Measurements from ENCODE around the gene CDKL2.
"Not testable (repeated sequence)": the region's sequence is repeated elsewhere in the genome, so short reads cannot be mapped to it uniquely, and the experiment has no call there.

Gene CDKL2

DNA sequence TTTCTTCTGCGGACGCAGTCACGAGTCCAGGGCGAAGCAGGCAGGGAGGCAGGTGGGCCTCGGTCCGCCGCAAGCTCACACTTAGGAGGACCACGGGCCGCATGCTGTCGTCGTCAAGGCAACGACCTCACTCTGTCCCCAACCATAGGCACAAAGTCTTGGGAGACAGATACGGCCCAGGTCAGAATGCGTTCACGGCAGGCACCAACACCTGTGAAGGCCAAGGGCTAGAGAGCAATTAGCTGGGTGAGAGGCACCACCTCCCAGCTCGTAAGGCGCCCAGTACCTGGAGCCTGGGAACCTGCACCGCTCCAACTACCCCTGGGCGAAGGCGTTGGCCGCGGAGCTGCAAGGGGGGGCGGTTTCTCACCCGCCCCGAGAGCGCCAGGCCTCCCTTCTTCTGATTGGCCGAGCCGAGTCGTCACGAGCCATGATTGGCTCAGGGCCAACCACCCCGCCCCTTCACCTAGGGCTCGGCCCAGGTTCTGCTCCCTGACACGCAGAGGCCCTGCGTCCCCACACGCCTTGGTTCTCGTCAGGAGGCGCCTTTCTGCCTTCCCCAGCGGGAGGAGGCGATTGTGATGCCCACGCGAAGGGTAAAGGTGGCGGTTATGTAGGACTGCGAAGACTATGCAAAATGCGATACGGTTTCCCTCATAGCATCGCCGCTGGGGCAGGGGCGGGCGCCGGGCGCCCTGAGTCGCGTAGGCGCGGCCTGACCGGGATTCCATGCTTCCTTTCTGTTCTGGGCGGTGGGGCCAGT, at the start of gene CDKL2:
TSS of gene CDKL2 (minus strand) at position 355 of the 763 bp plus-strand sequence. CDS start 4,540 bp downstream, outside the sequence.
- peak; percentile 72 to 88 (median 81) for DNase-seq

DNA sequence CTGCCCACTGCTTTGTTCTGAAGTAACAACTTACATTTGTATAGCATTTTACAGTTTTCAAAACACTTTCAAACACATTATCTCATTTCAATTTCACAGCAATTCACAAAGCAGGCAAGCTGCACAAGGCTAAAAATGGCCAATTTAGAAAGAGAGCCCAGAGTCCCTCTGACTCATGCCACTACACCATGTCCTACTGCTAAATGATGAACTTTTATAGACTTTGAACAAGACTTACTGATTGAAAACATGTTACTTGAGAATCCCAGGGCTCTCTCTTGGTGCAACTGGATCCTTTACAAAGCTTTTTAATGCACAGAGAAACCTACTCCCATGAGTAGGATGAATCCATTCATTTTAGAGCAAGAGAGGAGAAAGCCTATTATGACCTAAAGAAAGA, 48.6 kb upstream of the CDKL2 start:
- peak in 1 of 3 donors; percentile 10 for DNase-seq

DNA sequence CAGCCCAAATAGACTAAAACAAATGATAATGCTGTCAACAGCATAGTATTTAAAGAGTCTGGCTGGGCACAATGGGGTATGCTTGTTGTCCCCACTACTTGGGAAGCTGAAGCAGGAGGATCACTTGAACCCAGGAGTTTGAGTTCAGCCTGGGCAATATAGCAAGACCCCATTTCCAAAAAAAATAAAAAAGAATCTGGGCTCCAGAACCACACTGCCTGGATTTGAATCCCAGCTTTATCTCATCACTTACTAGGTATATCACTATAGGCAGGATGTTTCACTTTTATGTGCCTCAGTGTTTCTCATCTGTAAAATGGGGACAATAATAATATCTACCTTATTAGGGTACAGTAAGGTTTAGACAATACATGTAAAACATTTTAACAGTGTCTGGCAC, 48.1 kb upstream of the CDKL2 start:
- no peak for DNase-seq

DNA sequence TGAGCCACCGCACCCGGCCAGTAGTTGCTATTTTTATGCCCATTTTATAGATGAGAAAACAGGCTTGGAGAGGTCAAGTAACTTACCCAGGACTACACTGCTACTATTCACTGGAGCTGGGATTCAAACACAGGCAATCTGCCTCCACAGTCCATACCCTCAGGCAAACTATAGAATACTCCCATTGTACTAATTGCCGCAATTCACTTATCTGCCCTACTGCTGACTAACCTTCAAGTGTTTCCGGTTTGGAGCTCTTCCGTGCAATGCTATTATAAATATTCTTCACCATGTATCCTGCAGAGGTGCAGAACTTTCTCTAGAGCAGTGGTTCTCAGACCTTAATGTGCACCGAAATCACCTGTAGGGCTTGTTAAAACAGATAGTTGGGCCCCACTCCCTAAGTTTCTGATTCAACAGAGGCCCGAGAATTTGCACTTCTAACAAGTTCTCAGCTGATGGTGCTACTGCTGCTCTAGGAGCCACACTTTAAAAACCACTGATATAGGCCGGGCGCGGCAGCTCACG, 44.7 kb upstream of the CDKL2 start:
- peak in 1 of 3 donors; percentile 8 for DNase-seq

DNA sequence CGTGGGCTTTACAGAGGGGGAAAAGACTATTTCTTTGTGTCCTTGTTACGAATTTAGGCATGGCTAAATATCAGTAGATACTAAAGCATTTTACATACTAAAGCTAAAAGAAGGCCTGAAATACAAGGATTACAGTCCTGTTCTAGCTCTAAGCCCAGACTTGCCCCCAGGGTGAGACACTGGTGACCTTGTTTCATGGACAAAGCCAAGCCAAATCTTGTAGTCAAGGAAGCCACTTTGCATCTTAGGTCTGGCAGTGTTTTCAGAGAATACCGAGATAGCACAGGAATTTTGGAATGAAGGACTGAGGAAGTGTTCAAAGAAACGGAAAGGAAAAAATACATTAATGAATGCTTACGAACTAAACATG, 43.6 kb upstream of the CDKL2 start:
- peak in 1 of 3 donors; percentile 18 for DNase-seq

DNA sequence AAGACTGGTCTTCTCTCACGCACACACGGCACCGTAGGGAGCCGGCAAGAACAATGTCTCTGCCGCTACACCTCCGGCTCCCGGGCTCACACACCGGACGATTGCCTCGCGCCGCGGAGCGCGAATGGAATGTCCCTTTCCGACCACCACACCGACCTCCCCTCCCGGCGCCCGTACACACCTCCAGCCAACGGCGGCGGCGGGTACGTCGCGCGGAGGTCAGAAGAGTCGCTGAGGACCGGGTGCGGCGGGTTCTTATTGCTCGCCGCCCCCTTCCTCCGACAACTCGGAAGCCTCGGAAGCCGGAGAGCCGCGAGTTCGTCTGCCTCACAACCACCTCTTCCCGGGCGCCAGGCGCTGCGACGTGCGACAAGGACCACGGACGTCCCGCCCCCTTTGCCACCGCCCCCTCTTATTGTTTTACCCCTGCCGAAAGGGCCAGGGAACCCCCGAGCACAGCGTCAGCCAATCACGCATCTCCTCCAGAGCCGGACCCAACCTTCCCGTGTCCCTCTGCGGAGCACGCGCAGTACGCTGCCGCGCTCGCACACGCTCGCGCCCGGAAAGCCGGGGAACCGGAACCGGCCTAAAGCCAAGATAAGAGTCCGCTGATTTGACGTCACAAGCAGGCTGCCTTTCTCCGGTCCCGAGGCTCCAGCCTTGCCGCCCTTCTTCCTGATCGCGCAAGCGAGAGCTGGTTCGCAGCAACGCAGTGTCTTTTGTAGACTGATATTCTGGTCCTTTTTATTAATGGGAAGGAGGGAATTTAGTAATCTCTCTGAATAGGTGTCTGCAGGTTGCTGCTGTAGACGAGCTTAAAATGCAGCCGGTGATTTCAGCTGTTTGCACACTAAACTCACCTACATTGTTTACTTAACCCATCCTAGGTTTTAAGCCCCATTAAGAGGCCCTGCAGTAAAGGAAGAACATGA, 43.0 kb upstream of the CDKL2 start, which contains the start of gene G3BP2:
TSS of gene G3BP2 (minus strand) at position 385 of the 932 bp plus-strand sequence. CDS start 11,386 bp downstream, outside the sequence.
- peak; percentile 99 for DNase-seq

DNA sequence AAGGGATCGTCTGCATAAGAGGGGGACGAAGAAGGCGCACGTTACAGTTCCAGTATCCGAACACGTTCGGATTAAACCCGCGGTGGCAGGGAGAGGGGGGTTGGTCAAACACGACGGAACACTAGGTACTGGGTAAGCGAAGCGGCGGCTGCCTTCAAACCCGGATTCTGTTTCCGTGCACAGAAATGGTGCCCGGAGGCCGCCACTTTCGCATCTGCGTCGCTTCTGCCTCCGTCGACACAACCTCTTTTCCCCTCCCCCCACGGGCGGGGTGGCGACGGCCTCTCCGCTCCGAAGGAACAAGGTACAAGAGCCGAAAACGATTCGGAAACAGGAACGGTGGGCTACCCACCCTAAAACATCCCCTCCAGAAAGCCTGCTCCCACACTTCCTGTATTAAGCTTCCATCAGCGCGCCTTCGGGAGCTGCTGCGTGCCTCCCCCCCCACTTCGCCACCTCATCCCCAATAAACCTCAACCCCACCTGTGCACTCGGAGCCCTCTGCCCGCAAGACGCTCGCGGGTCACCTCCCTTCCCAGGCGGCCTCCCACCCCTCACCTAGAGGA, 42.2 kb upstream of the CDKL2 start:
- peak; percentile 65 to 84 (median 74) for DNase-seq

DNA sequence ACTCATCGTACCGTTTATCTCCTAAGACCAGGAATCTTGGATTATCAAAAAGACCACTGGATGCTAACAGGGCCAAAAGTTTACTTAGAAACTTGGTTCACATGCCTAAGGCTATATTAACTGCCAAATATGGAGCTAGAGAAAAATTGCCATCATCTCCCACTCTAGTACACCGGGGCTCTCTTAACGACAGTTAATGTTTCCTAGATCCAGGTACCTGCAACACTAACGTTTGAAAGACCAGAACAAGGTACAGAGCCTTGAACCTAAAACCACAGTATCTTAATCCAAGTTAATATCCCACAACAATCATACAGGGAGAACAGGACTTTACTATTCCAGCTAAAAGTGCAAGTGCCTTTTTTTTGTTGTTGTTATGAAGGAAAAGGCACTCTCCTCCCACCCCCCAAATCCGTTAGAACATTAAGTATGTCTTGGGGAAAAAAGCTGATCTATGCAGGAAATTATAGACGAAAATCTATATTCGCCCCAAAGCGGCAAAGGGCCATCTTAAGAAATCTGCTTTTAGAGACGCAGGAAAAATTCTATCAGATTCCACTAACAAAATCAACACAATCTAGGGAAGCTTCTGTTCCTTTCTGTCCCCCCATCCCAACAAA, 41.6 kb upstream of the CDKL2 start:
- no peak for DNase-seq

DNA sequence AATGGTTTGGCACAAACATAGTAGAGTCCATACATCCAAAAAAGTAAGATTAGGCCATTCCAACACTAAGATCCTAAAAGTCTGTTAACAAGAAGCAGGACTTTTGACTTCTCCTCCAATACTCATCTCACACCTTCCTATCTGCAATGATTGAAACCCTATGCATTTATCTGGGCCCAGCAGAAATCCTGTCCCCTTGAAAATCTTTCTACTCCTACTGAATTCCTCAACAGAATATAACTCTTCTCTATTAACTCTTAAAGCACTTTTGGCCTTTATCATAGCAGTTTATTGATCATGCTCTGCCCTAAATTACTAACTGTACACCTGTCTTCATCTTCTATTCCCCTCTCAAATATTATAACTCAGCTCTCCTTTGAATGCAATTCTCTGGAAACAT, 38.3 kb upstream of the CDKL2 start:
- no peak for DNase-seq

DNA sequence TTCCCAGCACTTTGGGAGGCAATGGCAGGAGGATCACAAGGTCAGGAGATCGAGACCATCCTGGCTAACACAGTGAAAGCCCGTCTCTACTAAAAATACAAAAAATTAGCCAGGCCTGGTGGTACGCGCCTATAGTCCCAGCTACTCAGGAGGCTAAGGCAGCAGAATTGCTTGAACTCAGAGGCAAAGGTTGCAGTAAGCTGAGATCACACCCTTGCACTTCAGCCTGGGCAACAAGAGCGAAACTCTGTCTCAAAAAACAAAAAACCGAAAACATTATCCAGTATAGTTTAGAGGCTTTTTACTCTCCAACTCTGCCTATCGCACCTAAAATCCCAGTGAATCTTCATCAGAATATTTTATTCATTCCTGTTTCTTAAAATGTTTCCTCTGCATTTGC, 37.3 kb upstream of the CDKL2 start:
- peak in 1 of 3 donors; percentile 14 for DNase-seq

DNA sequence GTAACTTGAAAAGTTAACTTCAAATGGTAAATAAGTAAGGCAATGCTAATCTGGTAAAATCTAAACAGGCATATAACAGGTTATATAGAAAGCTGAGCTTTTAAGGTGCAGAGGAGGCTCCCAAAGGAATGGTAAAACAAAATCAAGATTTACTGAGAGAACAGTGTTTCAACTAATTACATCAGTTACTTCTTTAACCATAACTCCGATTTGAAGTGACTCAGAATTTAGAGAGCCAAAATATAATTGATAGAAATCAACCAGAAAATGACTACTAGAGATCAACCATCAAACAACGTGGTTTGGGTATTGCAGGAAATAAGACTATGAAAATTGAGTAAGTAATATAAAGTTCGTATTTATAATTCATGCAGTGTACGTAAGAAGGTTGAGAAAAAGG, 36.0 kb upstream of the CDKL2 start:
- no peak for DNase-seq

DNA sequence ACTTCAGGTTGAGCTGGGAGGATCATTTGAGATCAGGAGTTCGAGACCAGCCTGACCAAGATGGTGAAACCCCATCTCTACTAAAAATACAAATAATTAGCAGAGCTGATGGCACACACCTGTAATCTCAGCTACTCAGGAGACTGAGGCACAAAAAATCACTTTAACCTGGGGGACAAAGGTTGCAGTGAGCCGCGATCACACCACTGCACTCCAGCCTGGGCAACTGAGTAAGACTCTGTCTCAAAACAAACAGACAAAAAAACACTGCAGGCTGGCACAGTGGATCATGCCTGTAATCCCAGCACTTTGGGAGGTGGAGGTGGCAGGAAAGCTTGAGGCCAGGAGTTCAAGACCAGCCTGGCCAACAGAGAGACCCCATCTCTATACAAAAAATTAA, 34.3 kb upstream of the CDKL2 start:
- not testable (repeated sequence) for DNase-seq

DNA sequence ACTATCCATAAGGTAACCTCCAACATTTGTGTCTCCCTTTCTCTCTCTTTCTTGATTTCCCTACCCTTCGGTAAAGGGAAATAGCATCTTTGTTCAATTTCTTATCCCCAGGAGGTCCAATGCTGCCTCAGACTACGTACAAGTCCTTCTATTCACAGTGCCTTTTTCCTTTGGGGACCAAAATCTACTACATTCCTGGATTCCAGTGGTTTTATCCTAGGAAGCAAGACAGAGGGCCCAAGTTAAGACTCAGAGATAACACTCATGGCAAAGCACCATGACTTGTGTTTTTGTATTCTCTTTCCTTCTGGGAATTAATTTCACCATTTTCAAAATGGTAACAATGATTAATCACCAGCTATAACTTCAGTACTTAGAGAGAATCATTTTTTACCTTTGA, 32.3 kb upstream of the CDKL2 start:
- no peak for DNase-seq

DNA sequence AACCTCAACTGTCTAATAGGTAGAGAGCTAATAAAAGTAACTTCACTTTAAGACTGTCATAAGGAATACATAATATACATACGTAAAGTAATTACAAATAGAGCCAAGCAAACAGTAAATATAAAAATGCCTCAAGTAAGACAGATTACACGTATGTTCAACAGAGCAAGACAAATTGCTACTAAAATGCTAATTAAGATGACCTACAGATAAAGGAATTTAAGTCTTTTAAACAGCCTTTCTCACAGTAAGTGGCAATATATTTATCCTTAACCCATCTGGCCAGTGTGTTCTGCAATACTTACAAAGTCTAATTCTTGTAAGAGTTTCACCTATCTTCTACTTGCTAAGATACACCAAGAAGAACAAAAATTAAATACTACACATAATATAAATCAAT, 30.2 kb upstream of the CDKL2 start:
- no peak for DNase-seq

DNA sequence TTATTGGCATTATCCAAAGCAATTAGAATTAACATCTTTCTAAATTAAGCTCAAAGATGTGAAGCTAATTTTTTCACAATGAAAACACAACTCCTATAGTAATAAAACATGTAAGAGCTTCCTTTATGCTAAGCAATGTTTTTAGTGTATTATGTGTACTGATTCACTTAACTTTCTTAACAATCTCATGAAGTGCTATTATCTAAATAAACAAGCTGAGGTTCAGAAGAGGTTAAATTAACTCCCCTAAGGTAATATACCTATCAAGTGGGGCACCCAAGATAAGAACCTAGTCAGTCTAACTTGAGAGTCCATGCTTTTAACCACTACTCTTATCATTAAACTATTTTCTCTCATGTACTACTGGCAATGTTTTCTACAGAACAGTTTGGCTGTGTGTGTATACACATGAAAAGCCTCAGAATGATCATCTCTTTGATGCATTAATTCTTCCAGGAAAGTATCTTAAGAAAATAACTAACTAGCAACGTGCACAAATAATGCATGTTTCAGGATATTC, 29.2 kb upstream of the CDKL2 start:
- DNase-seq: no peak

DNA sequence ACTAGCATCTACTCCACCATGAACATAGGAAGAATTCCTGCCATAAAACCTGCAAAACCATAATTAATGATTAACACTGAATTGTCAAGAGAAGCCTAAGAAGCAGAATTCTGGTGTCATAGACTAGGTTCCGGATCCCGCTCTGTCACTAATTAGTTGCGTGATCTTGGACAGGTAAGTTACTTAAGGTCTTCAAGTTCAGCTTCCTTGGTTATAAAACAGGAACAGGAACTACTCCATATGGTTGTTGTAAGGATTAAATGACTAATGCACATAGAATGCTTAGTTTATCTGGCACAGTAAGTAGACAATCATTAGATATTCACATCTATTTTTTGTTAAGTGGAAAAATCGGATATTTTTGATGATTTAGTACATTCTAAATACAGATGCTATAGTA, 28.5 kb upstream of the CDKL2 start:
- DNase-seq: no peak

DNA sequence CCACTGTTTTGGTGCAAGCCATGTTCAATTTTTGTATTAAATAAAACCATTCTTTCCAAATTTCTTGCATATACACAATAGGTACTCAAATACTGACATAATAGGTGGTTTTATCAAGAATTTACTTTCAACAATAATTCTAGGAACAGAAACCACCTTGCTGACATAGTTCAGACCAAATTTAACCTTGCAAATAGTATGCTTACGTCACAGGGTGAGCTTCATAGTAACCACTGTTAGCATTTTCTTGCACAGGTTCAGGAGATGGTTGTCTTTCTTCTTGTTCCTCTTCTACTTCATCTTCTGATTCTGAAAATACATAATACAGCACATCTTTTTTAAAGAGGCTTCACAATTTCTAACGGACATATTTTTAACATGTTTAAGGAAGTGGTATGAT, 25.2 kb upstream of the CDKL2 start:
- DNase-seq: no peak

DNA sequence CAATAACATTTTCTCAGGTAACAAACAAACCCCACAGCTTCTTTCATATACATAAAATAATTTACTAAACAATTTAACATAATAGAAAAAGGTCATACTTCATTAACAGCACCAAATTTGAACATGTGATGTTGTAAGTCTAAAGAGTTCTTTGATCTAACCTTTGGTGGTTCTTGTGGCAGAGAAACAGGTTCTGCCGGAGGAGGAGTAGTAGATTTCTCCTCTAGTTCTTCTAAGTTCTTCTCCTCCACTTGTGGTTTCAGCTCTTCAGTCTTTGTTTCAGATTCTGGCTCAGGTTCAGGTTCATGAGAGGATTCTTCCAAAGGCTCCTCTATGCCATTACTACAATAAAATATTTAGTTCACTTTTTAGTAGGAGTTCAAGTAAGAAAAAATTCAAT, 24.6 kb upstream of the CDKL2 start:
- no peak for DNase-seq

DNA sequence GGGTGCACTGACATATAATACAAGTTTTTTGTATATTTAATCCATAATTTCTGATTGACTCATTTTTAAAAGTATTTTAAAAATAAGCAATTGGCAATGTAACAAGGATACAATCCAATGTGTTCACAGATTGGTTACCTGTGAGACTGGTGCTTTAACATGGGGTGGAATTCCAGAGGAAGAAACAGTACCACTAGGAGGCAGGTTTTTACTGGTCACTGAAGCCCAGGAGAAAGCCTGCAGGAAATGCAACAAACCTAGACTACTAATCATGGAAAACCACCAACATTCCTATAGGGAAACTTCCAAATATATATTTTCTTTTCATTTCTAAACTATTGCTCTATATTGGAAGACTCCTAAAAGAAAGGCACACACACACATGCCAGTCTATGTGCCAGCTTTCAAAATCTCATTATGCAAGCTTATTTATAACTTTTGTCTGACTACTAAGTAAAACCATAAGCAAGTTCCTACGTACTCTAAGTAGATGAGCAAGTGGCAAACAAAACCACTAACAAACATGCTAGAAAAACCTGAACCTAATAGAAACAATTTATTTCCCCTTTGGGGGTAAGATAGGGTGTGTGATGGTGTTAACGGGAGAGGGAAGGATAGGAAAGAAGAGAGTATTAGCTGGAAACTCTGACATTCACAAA, 23.6 kb upstream of the CDKL2 start:
- peak in 2 of 3 donors; percentile 35 to 37 for DNase-seq

DNA sequence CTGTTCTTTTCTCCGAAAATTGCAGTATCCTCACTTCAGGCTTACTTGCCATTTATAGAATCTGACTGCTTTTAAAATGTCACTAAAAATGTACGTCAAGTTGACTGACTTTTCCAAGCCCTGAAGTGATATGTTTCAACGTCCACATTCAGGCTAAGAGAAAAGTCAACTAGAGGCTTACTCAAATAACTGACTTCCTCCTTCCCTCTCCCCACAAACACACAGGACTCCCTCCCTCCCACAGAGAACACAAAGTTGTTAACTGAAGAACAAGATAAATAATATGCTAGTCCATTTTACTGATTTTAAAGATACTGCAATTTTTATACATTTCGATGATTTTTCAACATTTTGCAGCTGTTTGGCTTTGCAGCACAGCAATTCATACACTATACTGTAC, 13.8 kb upstream of the CDKL2 start:
- DNase-seq: peak in 1 of 3 donors; percentile 14

DNA sequence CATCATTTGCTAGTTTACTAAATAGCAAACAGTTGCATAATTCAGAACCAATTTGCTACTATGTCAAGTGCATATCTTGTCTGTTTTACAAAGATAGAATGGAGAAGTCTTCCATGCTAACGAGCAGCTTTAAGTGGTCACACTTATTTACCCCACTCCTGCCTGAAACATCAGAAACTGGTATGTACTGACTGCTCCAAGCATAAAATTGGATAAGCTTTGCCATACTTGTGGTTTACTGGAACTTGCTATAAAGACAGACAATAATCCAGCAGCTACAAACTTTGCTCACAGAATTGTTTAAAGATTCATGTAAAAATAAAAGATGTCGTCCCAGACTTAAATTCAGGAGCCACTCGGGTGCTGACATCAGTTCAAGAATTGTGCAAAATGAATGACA, 13.3 kb upstream of the CDKL2 start:
- no peak for DNase-seq

DNA sequence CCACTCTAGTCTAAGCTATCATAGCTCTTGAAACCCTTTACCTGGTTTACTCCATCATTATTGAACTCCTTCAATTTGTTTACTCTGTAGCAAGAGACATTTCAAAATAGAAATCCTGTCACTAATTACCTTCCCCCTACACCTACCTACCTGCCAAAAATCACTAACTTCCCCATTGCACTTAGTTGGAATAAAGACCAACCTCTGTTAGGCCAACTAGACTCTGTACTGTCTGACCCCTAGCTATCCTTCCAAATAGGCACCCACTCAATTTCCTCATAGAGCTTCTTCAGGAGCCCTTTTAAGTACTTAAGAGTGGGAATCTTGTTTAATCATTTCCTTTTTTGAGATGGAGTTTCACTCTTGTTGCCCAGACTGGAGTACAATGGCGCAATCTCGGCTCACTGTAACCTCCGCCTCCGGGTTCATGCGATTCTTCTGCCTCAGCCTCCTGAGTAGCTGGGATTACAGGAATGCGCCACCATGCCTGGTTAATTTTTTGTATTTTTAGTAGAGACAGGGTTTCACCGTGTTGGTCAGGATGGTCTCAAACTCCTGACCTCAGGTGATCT, 8.9 kb upstream of the CDKL2 start:
- peak; percentile 70 to 82 (median 73) for DNase-seq

All from suppressor macrophage treated with lipopolysaccharide for 1 hour (primary cell).